H1 (cell line): ENCODE data around the gene SLC35F1. TPM values are rescaled to one million over a fixed set of nuclear protein-coding genes. Genes with fewer than 3 reads are reported as not detected.

Source experiments
- CTCF ChIA-PET: fragments of 300-600 bp; sonication (Branson Sonifier 250); formaldehyde crosslinking; loops from one replicate; lab custom pipeline; 2021; ENCODE audit not compliant: partially characterized antibody; lab: Charles Lee
- POLR2A ChIA-PET: fragments of 300-600 bp; sonication (Branson Sonifier 250); formaldehyde crosslinking; loops from one replicate; lab custom pipeline; 2021; ENCODE audit warnings: inconsistent platforms; ENCODE audit not compliant: partially characterized antibody; lab: Charles Lee
- DNase-seq, 2 experiments: peaks; one replicate each; pipeline versions ENCODE4 v3.0.0 to v3.0.0-alpha.2; 2010 to 2022; ENCODE audit warnings: low spot score in 2 of 2, low read depth in 1 of 2, mixed read lengths in 1 of 2
- FAIRE-seq: peaks from 2 replicates; lab custom pipeline; 2011; peaks lifted over from hg19 to GRCh38; lab: Jason Lieb, UNC
- H2AFZ ChIP-seq: 2 replicates; pipeline ENCODE4 v1.8.1; 2012; ENCODE audit warnings: low read length, inconsistent platforms
- H2AK5ac ChIP-seq: 2 replicates; pipeline ENCODE4 v1.6.1; 2013; ENCODE audit warnings: low read depth, low read length
- H2BK120ac ChIP-seq: replicated peaks from 2 replicates; pipeline ENCODE3; 2013; ENCODE audit warnings: low read depth, low read length, inconsistent platforms
- H2BK12ac ChIP-seq: 2 replicates; pipeline ENCODE4 v1.6.1; 2013; ENCODE audit warnings: low read depth, low read length
- H2BK15ac ChIP-seq: 2 replicates; pipeline ENCODE4 v1.6.1; 2013; ENCODE audit warnings: low read length
- H2BK20ac ChIP-seq: 2 replicates; pipeline ENCODE4 v1.6.1; 2013; ENCODE audit warnings: low read length
- H2BK5ac ChIP-seq: 2 replicates; pipeline ENCODE4 v1.6.1; 2013; ENCODE audit warnings: low read depth, low read length
- H3K14ac ChIP-seq: 2 replicates; pipeline ENCODE4 v1.6.1; 2013; ENCODE audit warnings: inconsistent platforms; ENCODE audit not compliant: insufficient read length
- H3K18ac ChIP-seq: 2 replicates; pipeline ENCODE4 v1.6.1; 2013; ENCODE audit warnings: low read length; ENCODE audit errors: extremely low read depth
- H3K23ac ChIP-seq: 2 replicates; pipeline ENCODE4 v1.6.1; 2013; ENCODE audit warnings: inconsistent platforms; ENCODE audit not compliant: insufficient read length
- H3K23me2 ChIP-seq: 2 replicates; pipeline ENCODE4 v1.6.1; 2013; ENCODE audit warnings: low read depth, low read length
- H3K27ac ChIP-seq: 2 replicates; pipeline ENCODE4 v1.6.1; 2011; ENCODE audit warnings: low read depth, low read length, inconsistent platforms
- H3K27me3 ChIP-seq, 4 experiments: replicated peaks in 1 of 4; 1 replicate in 1 of 4; 2 replicates in 3 of 4; pipeline versions ENCODE4 v1.6.1 to v1.8.1; 2011 to 2013; ENCODE audit warnings: low read length in 3 of 4, mild to moderate bottlenecking in 3 of 4, inconsistent platforms in 2 of 4, mixed read lengths in 2 of 4, moderate library complexity in 1 of 4; ENCODE audit not compliant: control insufficient read depth in 3 of 4, insufficient read depth in 3 of 4; ENCODE audit errors: extremely low read depth in 1 of 4
- H3K36me3 ChIP-seq, 4 experiments: 2 replicates each; pipeline versions ENCODE4 v1.6.1 to v1.8.1; 2011 to 2013; ENCODE audit warnings: mild to moderate bottlenecking in 4 of 4, low read length in 3 of 4, moderate library complexity in 2 of 4, control low read depth in 1 of 4, inconsistent platforms in 1 of 4; ENCODE audit not compliant: insufficient read depth in 4 of 4, control insufficient read depth in 2 of 4
- H3K4ac ChIP-seq: replicated peaks from 2 replicates; pipeline ENCODE3; 2013; ENCODE audit warnings: low read length, low read depth, mixed read lengths, inconsistent platforms; ENCODE audit not compliant: insufficient read length
- H3K4me1 ChIP-seq, 4 experiments: replicated peaks in 1 of 4; 1 replicate in 1 of 4; 2 replicates in 3 of 4; pipeline versions ENCODE4 v1.6.1 to v1.8.1; 2011 to 2013; ENCODE audit warnings: low read length in 3 of 4, inconsistent platforms in 2 of 4, mixed read lengths in 1 of 4; ENCODE audit not compliant: insufficient read depth in 4 of 4, control insufficient read depth in 3 of 4
- H3K4me2 ChIP-seq, 2 experiments: 2 replicates each; pipeline versions ENCODE4 v1.6.1 to v1.8.1; 2011 to 2013; ENCODE audit warnings: low read depth in 2 of 2, low read length in 2 of 2, control low read depth in 1 of 2, inconsistent platforms in 1 of 2, mild to moderate bottlenecking in 1 of 2; ENCODE audit not compliant: insufficient read depth in 1 of 2
- H3K4me3 ChIP-seq, 4 experiments: fragments of 200-600, 300-600 bp in 1 of 4; sonication (generic), shearing (Covaris generic), sonication (Bioruptor Twin) in 1 of 4; 2 replicates each; pipeline versions ENCODE4 v1.5.1 to v1.8.1; 2011 to 2016; ENCODE audit warnings: low read length in 4 of 4, low read depth in 3 of 4, control low read depth in 2 of 4, inconsistent platforms in 2 of 4, mild to moderate bottlenecking in 2 of 4, mixed read lengths in 1 of 4, moderate library complexity in 1 of 4; ENCODE audit not compliant: insufficient read depth in 2 of 4; ENCODE audit errors: extremely low read depth in 1 of 4
- H3K56ac ChIP-seq: replicated peaks from 2 replicates; pipeline ENCODE3; 2013; ENCODE audit warnings: low read depth, mild to moderate bottlenecking, mixed read lengths, low read length, inconsistent platforms; ENCODE audit not compliant: insufficient read length
- H3K79me1 ChIP-seq: 2 replicates; pipeline ENCODE4 v1.6.1; 2013; ENCODE audit warnings: low read depth, low read length, control low read depth
- H3K79me2 ChIP-seq, 2 experiments: 2 replicates each; pipeline versions ENCODE4 v1.6.1 to v1.8.1; 2012 to 2013; ENCODE audit warnings: low read length in 2 of 2, mild to moderate bottlenecking in 2 of 2, inconsistent platforms in 1 of 2; ENCODE audit not compliant: insufficient read depth in 2 of 2, control insufficient read depth in 1 of 2
- H3K9ac ChIP-seq, 4 experiments: replicated peaks in 1 of 4; 1 replicate in 1 of 4; 2 replicates in 3 of 4; pipeline versions ENCODE4 v1.6.1 to v1.8.1; 2011 to 2013; ENCODE audit warnings: low read depth in 3 of 4, low read length in 3 of 4, control low read depth in 2 of 4, mild to moderate bottlenecking in 2 of 4, moderate library complexity in 2 of 4, inconsistent platforms in 1 of 4; ENCODE audit errors: extremely low read depth in 1 of 4
- H3K9me3 ChIP-seq, 2 experiments: 2 replicates each; pipeline versions ENCODE4 v1.6.1 to v1.8.1; 2012 to 2013; ENCODE audit warnings: mild to moderate bottlenecking in 2 of 2, moderate library complexity in 2 of 2, control low read depth in 1 of 2, inconsistent platforms in 1 of 2, low read depth in 1 of 2, low read length in 1 of 2, mixed read lengths in 1 of 2; ENCODE audit not compliant: insufficient read depth in 2 of 2
- H4K20me1 ChIP-seq, 2 experiments: replicated peaks in 1 of 2; 2 replicates each; pipeline versions ENCODE3 to v1.8.1; 2011 to 2013; ENCODE audit warnings: inconsistent platforms in 2 of 2, low read length in 2 of 2, mild to moderate bottlenecking in 1 of 2; ENCODE audit not compliant: insufficient read depth in 2 of 2, control insufficient read depth in 1 of 2
- H4K5ac ChIP-seq: 2 replicates; pipeline ENCODE4 v1.6.1; 2013; ENCODE audit warnings: low read length, low read depth, mixed read lengths, inconsistent platforms; ENCODE audit not compliant: insufficient read length
- H4K8ac ChIP-seq: 2 replicates; pipeline ENCODE4 v1.8.0; 2013; ENCODE audit warnings: mild to moderate bottlenecking, moderate library complexity, low read length, inconsistent platforms; ENCODE audit not compliant: insufficient read depth; ENCODE audit errors: extremely low read depth
- H4K91ac ChIP-seq: replicated peaks from 2 replicates; pipeline ENCODE3; 2013; ENCODE audit warnings: low read length, mixed read lengths, inconsistent platforms; ENCODE audit not compliant: insufficient read length
- BACH1 ChIP-seq: IDR thresholded peaks from 2 replicates; pipeline ENCODE4 v1.6.1; 2012; ENCODE audit warnings: low read length, improper control_type of control experiment
- KDM1A ChIP-seq: fragments of 200-600, 300-600 bp; sonication (generic); IDR thresholded peaks from 2 replicates; pipeline ENCODE4 v1.7.1; 2016; ENCODE audit warnings: mild to moderate bottlenecking, low read length, borderline replicate concordance
- POLR2AphosphoS5 ChIP-seq: IDR thresholded peaks from 2 replicates; pipeline ENCODE4 v1.6.1; 2011; ENCODE audit warnings: low read depth, low read length
- RAD21 ChIP-seq, 2 experiments: IDR thresholded peaks in 1 of 2; conservative IDR thresholded peaks in 1 of 2; 2 replicates each; pipeline ENCODE4 v1.6.1; 2011; ENCODE audit warnings: low read depth in 2 of 2, low read length in 2 of 2, improper control_type of control experiment in 1 of 2, inconsistent platforms in 1 of 2, mild to moderate bottlenecking in 1 of 2, moderate library complexity in 1 of 2
- SIX5 ChIP-seq: IDR thresholded peaks from 2 replicates; pipeline ENCODE4 v1.6.1; 2011; ENCODE audit warnings: mild to moderate bottlenecking, low read depth, low read length
- TAF7 ChIP-seq: optimal IDR thresholded peaks from 2 replicates; pipeline ENCODE3; 2011; ENCODE audit warnings: low read depth, mild to moderate bottlenecking, inconsistent platforms, low read length, moderate library complexity, borderline replicate concordance
- WGBS, 2 experiments: shearing (Covaris generic) in 1 of 2; methylation state at CpG; one replicate each; pipeline versions ENCODE4 v1.1.6 to v1.1.7; 2013 to 2015; ENCODE audit warnings: low lambda C conversion rate in 2 of 2, mixed read lengths in 2 of 2, inconsistent platforms in 1 of 2, low coverage in 1 of 2, missing lambda C conversion rate in 1 of 2; ENCODE audit not compliant: insufficient replicate concordance in 2 of 2, insufficient coverage in 1 of 2, insufficient read length in 1 of 2; ENCODE audit errors: extremely low coverage in 1 of 2, missing lambda C conversion rate in 1 of 2; 5-methylcytosine and 5-hydroxymethylcytosine counted together
- polyA plus RNA-seq, 7 experiments: library from polyadenylated mRNA; depleted of rRNA in 3 of 7; stranded (reverse) in 5 of 7; unstranded in 2 of 7; fragments of >200 nt in 5 of 7; fragments of 200-250 nt in 2 of 7; gene quantifications; 1 replicate in 5 of 7; 2 replicates in 1 of 7; 4 replicates in 1 of 7; pipeline versions ENCODE4 v1.2.1 to v1.2.3, GENCODE V29; 2011 to 2013; ENCODE audit warnings: missing spikeins in 2 of 7, mixed read lengths in 2 of 7
- total RNA-seq: library from RNA; stranded (reverse); fragmentation: NEBNext Ultra II Directional; extraction: Animal tissue kit (Norgen Biotek cat#: 25700); gene quantifications from 2 replicates; pipeline ENCODE4 v1.2.1, GENCODE V29; 2021

Gene SLC35F1
- total and polyA plus RNA-seq, 2 of the 8 experiments (the other 6 are each of a cell fraction or from before 2014, with no cell fraction given): 7.0 to 10.0 TPM

DNA sequence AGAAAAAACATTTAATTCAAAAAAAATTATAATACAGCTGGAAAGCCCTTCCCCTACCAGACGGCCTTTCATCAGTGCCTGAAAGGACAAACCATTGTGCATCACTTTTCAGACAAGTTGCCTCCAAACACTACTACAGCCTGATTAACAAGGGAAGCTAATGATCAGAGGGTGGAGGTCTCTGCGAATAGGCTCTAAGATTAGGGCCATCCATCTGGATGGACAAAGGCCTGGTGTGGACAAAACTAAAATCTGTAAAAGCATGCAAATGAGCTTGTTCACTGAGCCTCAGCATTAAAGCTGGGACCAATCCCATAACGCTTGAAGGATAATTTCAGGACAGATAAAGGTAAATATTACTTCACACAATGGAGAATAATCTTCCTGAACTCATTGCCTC, 412.4 kb downstream of the SLC35F1 start:
- Histone ChIP-seq H3K4me2 (no peak overlapping the region), H2AK5ac (no peak overlapping the region)
- TF ChIP-seq TAF7 (no peak), SIX5 (no peak), RAD21 (IDR thresholded peaks at IDR 0.05 in 1 of 2, conservative IDR thresholded peaks at IDR 0.05 in 1 of 2; ENCODE audit: low read depth in 2 of 2, low read length in 2 of 2) (no peak), KDM1A (no peak), BACH1 (no peak), POLR2AphosphoS5 (no peak)
- TF ChIP-seq, all 59 proteins: peak for 0
- Histone ChIP-seq H3K79me2 (no peaks in the 10 kb centered on the region), H2BK12ac (no peak overlapping the region), H3K4ac (no peak overlapping the region), H3K9ac (no peak overlapping the region), H2BK5ac (no peak overlapping the region), H3K4me3 (no peak overlapping the region), H4K5ac (no peak overlapping the region), H3K27me3 (no peaks in the 10 kb centered on the region), H4K20me1 (no peaks in the 10 kb centered on the region), H3K4me1 (peaks cover 0 to 9% (median 4%) of the 10 kb centered on the region in 4 experiments; a peak in 5 of 7 replicates), H3K9me3 (no peaks in the 10 kb centered on the region), H3K23ac (no peak overlapping the region), H3K36me3 (no peaks in the 10 kb centered on the region), H3K79me1 (no peaks in the 10 kb centered on the region), H3K14ac (no peak overlapping the region), H2BK20ac (no peak overlapping the region), H2BK15ac (no peak overlapping the region), H2AFZ (no peak overlapping the region), H2BK120ac (no peak overlapping the region), H3K18ac (no peak overlapping the region), H4K91ac (no peak overlapping the region), H3K56ac (no peak overlapping the region), H3K23me2 (no peaks in the 10 kb centered on the region), H3K27ac (no peak overlapping the region), H4K8ac (no peak overlapping the region)
- FAIRE-seq (no peak), DNase-seq (no peak)
- POLR2A ChIA-PET: no interaction called here
- CTCF ChIA-PET: interaction anchor here (0.5 to 1.9 kb wide), 6 partner anchors 11 to 256 kb away, joined by 3 to 5 read pairs (median 4); no protein-coding TSS in a partner anchor
- 84% methylated on average over 3 of the region's 3 CpGs; no CpG with 5 or more reads in 1 of the 2 experiments for WGBS, 2 experiments
